Adrenal gland (tissue), 12 donors: ENCODE measurements around the gene PXDN. TPM values are rescaled to one million over a fixed set of nuclear protein-coding genes. Genes with fewer than 3 reads are reported as not detected.

Source experiments
- DNase-seq, 7 donors: peaks; one replicate each; pipeline ENCODE4 v3.0.0-alpha.2; 2019 to 2020
- H3K27ac ChIP-seq, 5 donors: fragments of 200-600 bp; sonication (generic) in 4 of 5; 1 replicate in 3 of 5; 2 replicates in 2 of 5; pipeline versions ENCODE4 v1.5.1 to v1.8.0; 2016 to 2020; ENCODE audit warnings: mild to moderate bottlenecking in 1 of 5
- H3K27me3 ChIP-seq: fragments of 200-600 bp; 2 replicates; pipeline ENCODE4 v1.8.0; 2021
- H3K36me3 ChIP-seq, 2 donors: fragments of 200-600 bp; replicated peaks in 1 of 2; 1 replicate in 1 of 2; 2 replicates in 1 of 2; pipeline versions ENCODE4 v1.5.1 to v1.8.0; 2018 to 2022
- H3K4me1 ChIP-seq, 2 donors: fragments of 200-600 bp; replicated peaks in 1 of 2; 1 replicate in 1 of 2; 2 replicates in 1 of 2; pipeline versions ENCODE4 v1.5.1 to v1.8.0; 2018 to 2021
- H3K4me3 ChIP-seq, 4 donors: fragments of 200-600 bp; sonication (generic) in 3 of 4; one replicate each; pipeline ENCODE4 v1.5.1; 2016 to 2018
- H3K9me3 ChIP-seq, 3 donors: fragments of 200-600 bp; sonication (generic) in 1 of 3; replicated peaks in 1 of 3; 1 replicate in 2 of 3; 2 replicates in 1 of 3; pipeline versions ENCODE4 v1.5.1 to v1.8.0; 2016 to 2021
- CTCF ChIP-seq, 6 experiments: fragments of 450-650 bp in 4 of 6; fragments of 200-600 bp in 2 of 6; sonication (generic) in 1 of 6; IDR thresholded peaks; 1 replicate in 5 of 6; 2 replicates in 1 of 6; pipeline versions ENCODE4 v1.5.1 to v1.8.0; 2016 to 2021; ENCODE audit warnings: antibody characterized with exemption in 6 of 6, mild to moderate bottlenecking in 2 of 6, moderate library complexity in 1 of 6
- POLR2A ChIP-seq, 2 donors: fragments of 450-650 bp; IDR thresholded peaks; one replicate each; pipeline ENCODE4 v1.6.1; 2017; ENCODE audit warnings: antibody characterized with exemption in 2 of 2, mild to moderate bottlenecking in 2 of 2, moderate library complexity in 1 of 2
- WGBS, 4 donors: extraction: QIAGEN DNeasy Blood & Tissue Kit in 2 of 4; methylation state at CpG; one replicate each; pipeline versions ENCODE4 v1.1.5 to v1.1.7; 2013 to 2017; 5-methylcytosine and 5-hydroxymethylcytosine counted together
- intact Hi-C, 2 donors: fragments of 100-400 bp; cut with DNase I; formaldehyde crosslinking; loops; one replicate each; pipeline versions ENCODE4 v1.14.1 to v1.15.0; 2022 to 2023
- polyA plus RNA-seq, 3 donors: library from polyadenylated mRNA; stranded (reverse); fragments of 200-250 nt in 2 of 3; fragments of 350-450 nt in 1 of 3; fragmentation: Illumina TruSeq in 1 of 3; extraction: RNeasy Lipid Tissue Mini Kit (QIAGEN cat#74804) in 1 of 3; gene quantifications; one replicate each; pipeline ENCODE4 v1.2.3, GENCODE V29; 2013 to 2014
- total RNA-seq, 9 donors: library from RNA; depleted of rRNA in 4 of 9; stranded (reverse); fragments of >200 nt in 4 of 9; fragments of 120-200 nt in 1 of 9; fragmentation: NEBNext Ultra II Directional in 1 of 9; extraction: Animal tissue kit (Norgen Biotek cat#: 25700) in 1 of 9; gene quantifications; one replicate each; pipeline versions ENCODE4 v1.1.0 to v1.2.4, GENCODE V29; 2013 to 2023
- donor health status: healthy with polysubstance abuse.
- donor health status: Bipolar disorder and iron deficiency.
- donor health status: DM: yes; HTN: yes; CAD: no.
- donor health status: DM: no; HTN: no; CAD: no.
- donor health status: DM: no; HTN: no; CAD: no.
- donor health status: DM: yes; HTN: yes; CAD: no.

Gene PXDN
- total and polyA plus RNA-seq, 12 donors = 8.5 to 39.5 (median 22.1) TPM

- Histone ChIP-seq H3K36me3 (no peaks in the 10 kb centered on the region), H3K4me3 (no peak overlapping the region), H3K4me1 (no peaks in the 10 kb centered on the region), H3K9me3 (no peaks in the 10 kb centered on the region), H3K27me3 (no peaks in the 10 kb centered on the region), H3K27ac (peak overlapping the region in 1 of 5 donors; percentile 20)
- intact Hi-C loops = no loop called here
- DNase-seq = peak in 1 of 7 donors; percentile 11
- WGBS, 4 donors = 76 to 79% (median 78%) methylated on average over 9 of the region's 9 CpGs
- no peak for TF ChIP-seq POLR2A (IDR thresholded peaks at IDR 0.05)
- no peak for TF ChIP-seq CTCF (IDR thresholded peaks at IDR 0.05)
Observed at GRCh38 chr2:1739322-1739957, 4.9 kb downstream of the PXDN start.

DNA sequence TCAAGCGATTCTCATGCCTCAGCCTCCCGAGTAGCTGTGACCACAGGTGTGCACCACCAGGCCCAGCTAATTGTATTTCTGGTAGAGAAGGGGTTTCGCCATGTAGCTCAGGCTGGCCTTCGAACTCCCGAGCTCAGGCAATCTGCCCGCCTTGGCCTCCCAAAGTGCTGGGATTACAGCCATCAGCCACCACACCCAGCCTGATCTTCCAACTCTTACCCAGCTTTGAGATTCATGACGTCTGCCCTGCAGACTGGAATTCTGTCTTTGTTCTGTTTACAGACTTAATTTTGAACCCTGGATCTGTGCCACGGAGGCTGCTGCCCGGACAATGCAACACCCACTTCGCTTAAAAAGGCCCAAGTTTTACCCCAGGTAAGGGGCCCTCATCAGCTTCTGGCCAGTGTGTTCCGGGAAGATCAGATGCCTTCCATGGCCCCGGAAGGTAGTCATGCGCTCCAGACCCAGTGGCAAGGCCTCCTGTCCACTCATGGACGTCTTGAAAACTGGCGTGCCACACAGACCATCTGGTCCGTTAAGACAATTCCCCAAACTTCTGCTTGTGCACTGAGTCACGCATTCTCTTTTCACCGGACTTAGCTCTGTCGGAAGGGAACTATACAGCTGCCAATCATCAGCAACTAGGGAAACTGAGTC, 5.5 kb downstream of the PXDN start:
- TF ChIP-seq CTCF (IDR thresholded peaks at IDR 0.05) = no peak
- Histone ChIP-seq H3K4me3 (no peak overlapping the region), H3K27me3 (no peaks in the 10 kb centered on the region), H3K36me3 (no peaks in the 10 kb centered on the region), H3K4me1 (no peaks in the 10 kb centered on the region), H3K9me3 (no peaks in the 10 kb centered on the region), H3K27ac (peak overlapping the region in 1 of 5 donors; percentile 20)
- 81 to 86% (median 83%) methylated on average over 19 of the region's 19 CpGs for WGBS, 4 donors
- DNase-seq = peak in 2 of 7 donors; percentile 10 to 41
- intact Hi-C loops = no loop called here

DNA sequence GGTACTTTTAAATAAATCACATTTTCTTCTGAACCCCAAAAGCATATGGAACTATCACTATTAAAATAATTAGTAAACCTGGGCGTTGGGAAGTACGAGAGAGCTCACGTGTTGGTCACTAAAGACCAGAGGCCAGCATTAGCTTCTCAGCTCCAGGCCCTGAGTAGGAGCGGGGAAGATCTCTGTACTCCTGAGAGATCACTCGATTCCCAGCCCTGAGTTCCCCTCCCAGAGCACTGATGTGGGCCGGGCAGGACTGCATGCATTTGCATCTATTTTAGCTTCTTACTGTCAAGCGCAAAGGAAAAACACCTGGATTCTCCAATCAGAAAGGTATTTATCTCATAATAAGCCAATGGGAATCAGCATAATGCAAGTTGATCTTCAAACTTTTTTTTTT, 6.2 kb downstream of the PXDN start:
- Histone ChIP-seq H3K27ac (no peak overlapping the region), H3K27me3 (no peaks in the 10 kb centered on the region), H3K9me3 (no peaks in the 10 kb centered on the region), H3K4me1 (no peaks in the 10 kb centered on the region), H3K4me3 (no peak overlapping the region), H3K36me3 (no peaks in the 10 kb centered on the region)
- TF ChIP-seq CTCF (IDR thresholded peaks at IDR 0.05) (no peak), POLR2A (IDR thresholded peaks at IDR 0.05) (no peak)
- peak in 1 of 7 donors; percentile 5 for DNase-seq
- intact Hi-C loops = no loop called here
- WGBS, 4 donors = 76 to 83% (median 79%) methylated on average over 7 of the region's 7 CpGs

DNA sequence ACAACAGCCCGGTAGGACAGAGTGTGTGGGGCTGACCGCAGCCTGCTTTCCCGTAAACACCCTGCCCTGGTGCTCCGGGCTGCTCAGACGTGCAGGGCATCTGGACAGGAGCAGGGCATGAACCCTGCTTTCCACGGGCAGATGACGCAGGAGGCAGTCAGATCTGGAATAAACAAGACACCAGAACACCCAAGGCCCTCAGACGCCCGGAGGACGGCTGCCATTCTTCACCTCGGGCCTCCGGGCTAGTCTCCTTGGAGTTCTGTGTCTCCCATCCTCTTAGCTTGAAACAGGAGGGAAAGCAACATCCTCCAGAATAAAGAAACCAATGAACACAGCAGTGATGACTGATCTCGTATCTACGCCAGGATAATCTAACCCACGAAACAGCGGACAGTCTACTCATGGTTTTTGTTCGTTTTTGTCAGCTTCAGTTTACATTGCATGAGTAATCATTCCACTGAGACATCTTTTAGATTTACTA, 7.3 kb downstream of the PXDN start:
- Histone ChIP-seq H3K4me3 (no peak overlapping the region), H3K9me3 (no peaks in the 10 kb centered on the region), H3K27me3 (no peaks in the 10 kb centered on the region), H3K36me3 (no peaks in the 10 kb centered on the region), H3K4me1 (no peaks in the 10 kb centered on the region), H3K27ac (peak overlapping the region in 1 of 5 donors; percentile 29)
- intact Hi-C loops = no loop called here
- TF ChIP-seq POLR2A (IDR thresholded peaks at IDR 0.05) (no peak), CTCF (IDR thresholded peaks at IDR 0.05) (no peak)
- 70 to 78% (median 75%) methylated on average over 17 of the region's 17 CpGs for whole genome bisulfite sequencing, 4 donors
- DNase-seq = peak in 3 of 7 donors; percentile 11 to 70 (median 18)
